Sigmoid colon (tissue), 4 donors: Measurements from ENCODE around the gene KIFC1.

Experiments
- EP300 ChIP-seq, 4 donors: sonication (generic); formaldehyde crosslinking; IDR thresholded peaks; one replicate each; pipeline ENCODE4 v1.6.1; 2017; ENCODE audit warnings: antibody characterized with exemption in 4 of 4
- POLR2A ChIP-seq, 2 donors: fragments of 450-650 bp; IDR thresholded peaks; one replicate each; pipeline ENCODE4 v1.6.1; 2016; ENCODE audit warnings: antibody characterized with exemption in 2 of 2, mild to moderate bottlenecking in 2 of 2, moderate library complexity in 2 of 2
- POLR2AphosphoS5 ChIP-seq, 4 donors: sonication (generic); formaldehyde crosslinking; IDR thresholded peaks; one replicate each; pipeline ENCODE4 v1.6.1; 2017; ENCODE audit warnings: antibody characterized with exemption in 4 of 4
- TF ChIP-seq, protein P1 (sequence below), 4 experiments: fragments of 450-650 bp in 3 of 4; fragments of 200-600 bp in 1 of 4; IDR thresholded peaks; one replicate each; pipeline ENCODE4 v1.5.1; 2016 to 2019; ENCODE audit warnings: antibody characterized with exemption in 4 of 4, mild to moderate bottlenecking in 3 of 4, moderate library complexity in 2 of 4

DNA sequence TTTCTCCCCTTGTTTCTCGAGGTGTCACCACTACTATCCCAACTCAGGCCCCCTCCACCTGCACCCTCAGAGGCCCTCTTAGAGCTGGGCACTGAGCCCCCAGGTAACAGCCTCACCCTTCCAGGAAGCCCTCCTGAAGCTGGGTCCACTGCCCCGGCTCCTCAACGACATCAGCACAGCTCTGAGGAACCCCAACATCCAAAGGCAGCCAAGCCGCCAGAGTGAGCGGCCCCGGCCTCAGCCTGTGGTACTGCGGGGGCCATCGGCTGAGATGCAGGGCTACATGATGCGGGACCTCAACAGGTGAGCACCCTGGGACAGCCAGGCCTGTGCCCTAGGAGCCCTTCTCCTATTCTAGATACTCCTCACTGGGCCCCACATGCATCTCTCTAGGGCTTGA is 49.8 kb downstream of the KIFC1 start:
- TF ChIP-seq EP300 (IDR thresholded peaks at IDR 0.05), result no peak
- TF ChIP-seq, protein P1, sequence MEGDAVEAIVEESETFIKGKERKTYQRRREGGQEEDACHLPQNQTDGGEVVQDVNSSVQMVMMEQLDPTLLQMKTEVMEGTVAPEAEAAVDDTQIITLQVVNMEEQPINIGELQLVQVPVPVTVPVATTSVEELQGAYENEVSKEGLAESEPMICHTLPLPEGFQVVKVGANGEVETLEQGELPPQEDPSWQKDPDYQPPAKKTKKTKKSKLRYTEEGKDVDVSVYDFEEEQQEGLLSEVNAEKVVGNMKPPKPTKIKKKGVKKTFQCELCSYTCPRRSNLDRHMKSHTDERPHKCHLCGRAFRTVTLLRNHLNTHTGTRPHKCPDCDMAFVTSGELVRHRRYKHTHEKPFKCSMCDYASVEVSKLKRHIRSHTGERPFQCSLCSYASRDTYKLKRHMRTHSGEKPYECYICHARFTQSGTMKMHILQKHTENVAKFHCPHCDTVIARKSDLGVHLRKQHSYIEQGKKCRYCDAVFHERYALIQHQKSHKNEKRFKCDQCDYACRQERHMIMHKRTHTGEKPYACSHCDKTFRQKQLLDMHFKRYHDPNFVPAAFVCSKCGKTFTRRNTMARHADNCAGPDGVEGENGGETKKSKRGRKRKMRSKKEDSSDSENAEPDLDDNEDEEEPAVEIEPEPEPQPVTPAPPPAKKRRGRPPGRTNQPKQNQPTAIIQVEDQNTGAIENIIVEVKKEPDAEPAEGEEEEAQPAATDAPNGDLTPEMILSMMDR (IDR thresholded peaks at IDR 0.05), result no peak
- TF ChIP-seq POLR2AphosphoS5 (IDR thresholded peaks at IDR 0.05), result no peak
- TF ChIP-seq POLR2A (IDR thresholded peaks at IDR 0.05), result no peak
